ENCODE measurements around the gene RSPH1.

GRCh38 chr21:42532466-42533181 is 36.6 kb upstream of the RSPH1 start:
- TF ChIP-seq, protein P1, sequence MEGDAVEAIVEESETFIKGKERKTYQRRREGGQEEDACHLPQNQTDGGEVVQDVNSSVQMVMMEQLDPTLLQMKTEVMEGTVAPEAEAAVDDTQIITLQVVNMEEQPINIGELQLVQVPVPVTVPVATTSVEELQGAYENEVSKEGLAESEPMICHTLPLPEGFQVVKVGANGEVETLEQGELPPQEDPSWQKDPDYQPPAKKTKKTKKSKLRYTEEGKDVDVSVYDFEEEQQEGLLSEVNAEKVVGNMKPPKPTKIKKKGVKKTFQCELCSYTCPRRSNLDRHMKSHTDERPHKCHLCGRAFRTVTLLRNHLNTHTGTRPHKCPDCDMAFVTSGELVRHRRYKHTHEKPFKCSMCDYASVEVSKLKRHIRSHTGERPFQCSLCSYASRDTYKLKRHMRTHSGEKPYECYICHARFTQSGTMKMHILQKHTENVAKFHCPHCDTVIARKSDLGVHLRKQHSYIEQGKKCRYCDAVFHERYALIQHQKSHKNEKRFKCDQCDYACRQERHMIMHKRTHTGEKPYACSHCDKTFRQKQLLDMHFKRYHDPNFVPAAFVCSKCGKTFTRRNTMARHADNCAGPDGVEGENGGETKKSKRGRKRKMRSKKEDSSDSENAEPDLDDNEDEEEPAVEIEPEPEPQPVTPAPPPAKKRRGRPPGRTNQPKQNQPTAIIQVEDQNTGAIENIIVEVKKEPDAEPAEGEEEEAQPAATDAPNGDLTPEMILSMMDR (IDR thresholded peaks at IDR 0.05) = no peak
- no peak for TF ChIP-seq POLR2A (IDR thresholded peaks at IDR 0.05; ENCODE audit: low read depth)
